GM20000 (cell line): Measurements from ENCODE around the gene CLCA1.

Experiments used
- DNase-seq: peaks from one replicate; pipeline ENCODE4 v3.0.0; 2012; ENCODE audit warnings: low spot score
- CTCF ChIP-seq: IDR thresholded peaks from 2 replicates; pipeline ENCODE4 v1.5.1; 2012; ENCODE audit warnings: mild to moderate bottlenecking, control low read depth; ENCODE audit errors: extremely low read depth, missing control alignments

The CLCA1 gene

GRCh38 chr1:86477256-86477655 lies 8.5 kb downstream of the CLCA1 start:
- no peak for TF ChIP-seq CTCF
- no peak for DNase-seq

GRCh38 chr1:86477682-86478081 lies 9.0 kb downstream of the CLCA1 start:
- no peak for DNase-seq
- TF ChIP-seq CTCF: no peak

- no peak for TF ChIP-seq CTCF
Measured at GRCh38 chr1:86478416-86479156, 9.9 kb downstream of the CLCA1 start.

GRCh38 chr1:86481966-86482365 lies 13.2 kb downstream of the CLCA1 start:
- no peak for DNase-seq
- TF ChIP-seq CTCF: no peak

More at GRCh38 chr1:86478416-86479156, 9.9 kb downstream of the CLCA1 start:
- no peak for DNase-seq

- TF ChIP-seq CTCF: no peak
- no peak for DNase-seq
Measured at GRCh38 chr1:86487131-86487810, 18.5 kb downstream of the CLCA1 start.

GRCh38 chr1:86487811-86488141 lies 19.0 kb downstream of the CLCA1 start:
- DNase-seq: no peak
- no peak for TF ChIP-seq CTCF

GRCh38 chr1:86489242-86489878 lies 20.6 kb downstream of the CLCA1 start:
- no peak for TF ChIP-seq CTCF
- no peak for DNase-seq
